ENCODE results near the gene CHST4. TPM values are rescaled to one million over a fixed set of nuclear protein-coding genes. Genes with fewer than 3 reads are reported as not detected.
"Not testable (repeated sequence)": the region's sequence is repeated elsewhere in the genome, so short reads cannot be mapped to it uniquely, and the experiment has no call there.

Gene CHST4
- total RNA-seq, 1 experiment from 2014 or later, result 0.22 TPM

GRCh38 chr16:71569621-71570020, 43.4 kb downstream of the CHST4 start:
- DNase-seq, result no peak
- Histone ChIP-seq H3K9ac (ENCODE audit: low read length) (no peak overlapping the region), H3K79me2 (ENCODE audit: low read length) (no peaks in the 10 kb centered on the region), H3K27ac (ENCODE audit: low read length) (no peak overlapping the region), H3K9me3 (ENCODE audit: low read length) (no peaks in the 10 kb centered on the region), H2AFZ (ENCODE audit: low read length) (no peak overlapping the region), H3K4me2 (ENCODE audit: low read depth, low read length, poor library complexity, severe bottlenecking) (no peak overlapping the region), H3K4me3 (ENCODE audit: low read length) (no peak overlapping the region), H4K20me1 (ENCODE audit: insufficient read depth, low read depth, low read length) (no peaks in the 10 kb centered on the region), H3K4me1 (ENCODE audit: low read length) (peaks cover 13% of the 10 kb centered on the region), H3K36me3 (ENCODE audit: insufficient read depth, low read length) (no peaks in the 10 kb centered on the region), H3K27me3 (ENCODE audit: low read length) (0 out of 2 replicates have a peak, but pooled peaks cover 2% of the 10 kb centered on the region), H3K9me2 (replicated peaks; ENCODE audit: insufficient read depth, low read length) (no peaks in the 10 kb centered on the region)

GRCh38 chr16:71570144-71570543, 43.9 kb downstream of the CHST4 start:
- Histone ChIP-seq H3K27me3 (ENCODE audit: low read length) (0 out of 2 replicates have a peak, but pooled peaks cover 2% of the 10 kb centered on the region), H3K4me1 (ENCODE audit: low read length) (peaks cover 18% of the 10 kb centered on the region), H3K9me2 (replicated peaks; ENCODE audit: insufficient read depth, low read length) (no peaks in the 10 kb centered on the region), H3K9ac (ENCODE audit: low read length) (no peak overlapping the region), H3K27ac (ENCODE audit: low read length) (no peak overlapping the region), H2AFZ (ENCODE audit: low read length) (no peak overlapping the region), H3K79me2 (ENCODE audit: low read length) (no peaks in the 10 kb centered on the region), H3K4me3 (ENCODE audit: low read length) (no peak overlapping the region), H3K9me3 (ENCODE audit: low read length) (no peaks in the 10 kb centered on the region), H3K4me2 (ENCODE audit: low read depth, low read length, poor library complexity, severe bottlenecking) (no peak overlapping the region), H4K20me1 (ENCODE audit: insufficient read depth, low read depth, low read length) (no peaks in the 10 kb centered on the region), H3K36me3 (ENCODE audit: insufficient read depth, low read length) (no peaks in the 10 kb centered on the region)
- no peak for DNase-seq

- no peaks in the 10 kb centered on the region for H4K20me1 ChIP-seq (ENCODE audit: insufficient read depth, low read depth, low read length)
- H3K9ac ChIP-seq (ENCODE audit: low read length), result no peak overlapping the region
- no peaks in the 10 kb centered on the region for H3K9me3 ChIP-seq (ENCODE audit: low read length)
- 0 out of 2 replicates have a peak, but pooled peaks cover 2% of the 10 kb centered on the region for H3K27me3 ChIP-seq (ENCODE audit: low read length)
- no peaks in the 10 kb centered on the region for H3K9me2 ChIP-seq (replicated peaks; ENCODE audit: insufficient read depth, low read length)
- H3K27ac ChIP-seq (ENCODE audit: low read length), result no peak overlapping the region
- H2AFZ ChIP-seq (ENCODE audit: low read length), result no peak overlapping the region
- H3K4me3 ChIP-seq (ENCODE audit: low read length), result no peak overlapping the region
- no peak for DNase-seq
- H3K36me3 ChIP-seq (ENCODE audit: insufficient read depth, low read length), result no peaks in the 10 kb centered on the region
- no peaks in the 10 kb centered on the region for H3K79me2 ChIP-seq (ENCODE audit: low read length)
- H3K4me1 ChIP-seq (ENCODE audit: low read length), result peaks cover 14% of the 10 kb centered on the region
- no peak overlapping the region for H3K4me2 ChIP-seq (ENCODE audit: low read depth, low read length, poor library complexity, severe bottlenecking)
Observed at GRCh38 chr16:71572497-71573116, 46.4 kb downstream of the CHST4 start.

GRCh38 chr16:71573387-71574094, 47.3 kb downstream of the CHST4 start:
- H2AFZ ChIP-seq (ENCODE audit: low read length), result no peak overlapping the region

GRCh38 chr16:71574702-71575101, 48.5 kb downstream of the CHST4 start:
- H3K4me3 ChIP-seq (ENCODE audit: low read length), result no peak overlapping the region
- no peaks in the 10 kb centered on the region for H3K79me2 ChIP-seq (ENCODE audit: low read length)
- DNase-seq, result no peak
- no peaks in the 10 kb centered on the region for H3K9me2 ChIP-seq (replicated peaks; ENCODE audit: insufficient read depth, low read length)
- H2AFZ ChIP-seq (ENCODE audit: low read length), result no peak overlapping the region
- no peak overlapping the region for H3K27ac ChIP-seq (ENCODE audit: low read length)
- H4K20me1 ChIP-seq (ENCODE audit: insufficient read depth, low read depth, low read length), result no peaks in the 10 kb centered on the region
- no peak overlapping the region for H3K4me2 ChIP-seq (ENCODE audit: low read depth, low read length, poor library complexity, severe bottlenecking)
- H3K36me3 ChIP-seq (ENCODE audit: insufficient read depth, low read length), result no peaks in the 10 kb centered on the region
- no peak overlapping the region for H3K9ac ChIP-seq (ENCODE audit: low read length)
- H3K9me3 ChIP-seq (ENCODE audit: low read length), result no peaks in the 10 kb centered on the region
- 0 out of 2 replicates have a peak, but pooled peaks cover 2% of the 10 kb centered on the region for H3K27me3 ChIP-seq (ENCODE audit: low read length)
- peaks cover 14% of the 10 kb centered on the region for H3K4me1 ChIP-seq (ENCODE audit: low read length)

More at GRCh38 chr16:71573387-71574094, 47.3 kb downstream of the CHST4 start:
- no peak overlapping the region for H3K27ac ChIP-seq (ENCODE audit: low read length)
- H3K4me1 ChIP-seq (ENCODE audit: low read length), result peaks cover 14% of the 10 kb centered on the region
- H3K9me3 ChIP-seq (ENCODE audit: low read length), result no peaks in the 10 kb centered on the region
- H3K4me3 ChIP-seq (ENCODE audit: low read length), result no peak overlapping the region
- no peaks in the 10 kb centered on the region for H3K9me2 ChIP-seq (replicated peaks; ENCODE audit: insufficient read depth, low read length)
- H3K4me2 ChIP-seq (ENCODE audit: low read depth, low read length, poor library complexity, severe bottlenecking), result no peak overlapping the region
- no peaks in the 10 kb centered on the region for H3K79me2 ChIP-seq (ENCODE audit: low read length)
- 0 out of 2 replicates have a peak, but pooled peaks cover 2% of the 10 kb centered on the region for H3K27me3 ChIP-seq (ENCODE audit: low read length)
- no peak for DNase-seq
- no peaks in the 10 kb centered on the region for H3K36me3 ChIP-seq (ENCODE audit: insufficient read depth, low read length)
- no peaks in the 10 kb centered on the region for H4K20me1 ChIP-seq (ENCODE audit: insufficient read depth, low read depth, low read length)
- H3K9ac ChIP-seq (ENCODE audit: low read length), result no peak overlapping the region

GRCh38 chr16:71576971-71577370, 50.7 kb downstream of the CHST4 start, which contains the start of gene TAT:
TSS of gene TAT (minus strand) at chr16:71577092. CDS start at chr16:71576415, 677 bp downstream.
- no peaks in the 10 kb centered on the region for H3K9me2 ChIP-seq (replicated peaks; ENCODE audit: insufficient read depth, low read length)
- no peak within 1 kb of the TSS for H3K9ac ChIP-seq (ENCODE audit: low read length)
- H3K4me1 ChIP-seq (ENCODE audit: low read length), result peaks cover 14% of the 10 kb centered on the region
- H3K9me3 ChIP-seq (ENCODE audit: low read length), result no peaks in the 10 kb centered on the region
- DNase-seq, result no peak
- no peak within 1 kb of the TSS for H3K4me2 ChIP-seq (ENCODE audit: low read depth, low read length, poor library complexity, severe bottlenecking)
- H3K36me3 ChIP-seq (ENCODE audit: insufficient read depth, low read length), result no peaks in the 10 kb centered on the region
- H4K20me1 ChIP-seq (ENCODE audit: insufficient read depth, low read depth, low read length), result no peaks in the 10 kb centered on the region
- no peak within 1 kb of the TSS for H3K27ac ChIP-seq (ENCODE audit: low read length)
- no peaks in the 10 kb centered on the region for H3K79me2 ChIP-seq (ENCODE audit: low read length)
- H3K4me3 ChIP-seq (ENCODE audit: low read length), result no peak within 1 kb of the TSS
- 0 out of 2 replicates have a peak, but pooled peaks cover 2% of the 10 kb centered on the region for H3K27me3 ChIP-seq (ENCODE audit: low read length)
- H2AFZ ChIP-seq (ENCODE audit: low read length), result no peak within 1 kb of the TSS

- not testable (repeated sequence) for H3K36me3 ChIP-seq (ENCODE audit: insufficient read depth, low read length); H3K4me1 ChIP-seq (ENCODE audit: low read length); H3K9me3 ChIP-seq (ENCODE audit: low read length); H4K20me1 ChIP-seq (ENCODE audit: insufficient read depth, low read depth, low read length); H3K27ac ChIP-seq (ENCODE audit: low read length); H3K4me2 ChIP-seq (ENCODE audit: low read depth, low read length, poor library complexity, severe bottlenecking); DNase-seq; H3K9ac ChIP-seq (ENCODE audit: low read length); H2AFZ ChIP-seq (ENCODE audit: low read length); H3K9me2 ChIP-seq (replicated peaks; ENCODE audit: insufficient read depth, low read length); H3K79me2 ChIP-seq (ENCODE audit: low read length); H3K27me3 ChIP-seq (ENCODE audit: low read length); H3K4me3 ChIP-seq (ENCODE audit: low read length)
Observed at GRCh38 chr16:71582553-71582848, 56.3 kb downstream of the CHST4 start.

- H3K4me3 ChIP-seq (ENCODE audit: low read length), result no peak overlapping the region
- H3K4me1 ChIP-seq (ENCODE audit: low read length), result peaks cover 5% of the 10 kb centered on the region
- no peaks in the 10 kb centered on the region for H3K9me3 ChIP-seq (ENCODE audit: low read length)
- H3K4me2 ChIP-seq (ENCODE audit: low read depth, low read length, poor library complexity, severe bottlenecking), result no peak overlapping the region
- no peak for DNase-seq
- H3K9me2 ChIP-seq (replicated peaks; ENCODE audit: insufficient read depth, low read length), result no peaks in the 10 kb centered on the region
- no peaks in the 10 kb centered on the region for H3K36me3 ChIP-seq (ENCODE audit: insufficient read depth, low read length)
- H4K20me1 ChIP-seq (ENCODE audit: insufficient read depth, low read depth, low read length), result no peaks in the 10 kb centered on the region
- H3K79me2 ChIP-seq (ENCODE audit: low read length), result no peaks in the 10 kb centered on the region
- H3K27ac ChIP-seq (ENCODE audit: low read length), result no peak overlapping the region
- no peak overlapping the region for H3K9ac ChIP-seq (ENCODE audit: low read length)
- no peaks in the 10 kb centered on the region for H3K27me3 ChIP-seq (ENCODE audit: low read length)
- H2AFZ ChIP-seq (ENCODE audit: low read length), result no peak overlapping the region
Observed at GRCh38 chr16:71584543-71585317, 58.5 kb downstream of the CHST4 start.

Measured in Karpas-422 (cell line).